SK-N-SH (cell line): ENCODE measurements around the gene CEBPB. TPM values are rescaled to one million over a fixed set of nuclear protein-coding genes. Genes with fewer than 3 reads are reported as not detected.

Experiments
- CTCF ChIA-PET: fragments of 300-600, 350-600 bp; formaldehyde crosslinking; extraction: SDS; loops from one replicate; lab custom pipeline; 2021; lab: Yijun Ruan, JAX
- POLR2A ChIA-PET: fragments of 350-600 bp; sonication (Branson Sonifier 250); formaldehyde crosslinking; extraction: SDS; loops from one replicate; lab custom pipeline; 2020; ENCODE audit warnings: antibody characterized with exemption, inconsistent platforms; lab: Yijun Ruan, JAX
- DNase-seq: peaks from one replicate; pipeline ENCODE4 v3.0.0; 2012
- H2AFZ ChIP-seq: fragments of 200-600 bp; sonication (generic); 2 replicates; pipeline ENCODE4 v1.8.1; 2016; ENCODE audit warnings: antibody characterized with exemption, mild to moderate bottlenecking, low read depth
- H3F3A ChIP-seq: fragments of 200-600 bp; sonication (generic); replicated peaks from 2 replicates; pipeline ENCODE3; 2016; ENCODE audit warnings: antibody characterized with exemption, mild to moderate bottlenecking; ENCODE audit not compliant: insufficient read depth
- H3K27ac ChIP-seq, 2 experiments: fragments of 200-500 bp in 1 of 2; fragments of 200-600 bp in 1 of 2; sonication (Bioruptor generic) in 1 of 2; sonication (generic), shearing (Covaris generic) in 1 of 2; 2 replicates each; pipeline versions ENCODE4 v1.5.1 to v1.6.1; 2014 to 2016; ENCODE audit warnings: low read depth in 2 of 2, inconsistent platforms in 1 of 2, low read length in 1 of 2, mild to moderate bottlenecking in 1 of 2, mixed read lengths in 1 of 2
- H3K27me3 ChIP-seq: fragments of 200-600 bp; sonication (generic), shearing (Covaris generic); 2 replicates; pipeline ENCODE4 v1.6.1; 2016; ENCODE audit warnings: mixed run types; ENCODE audit not compliant: insufficient read depth
- H3K36me3 ChIP-seq, 2 experiments: fragments of 200-500 bp in 1 of 2; fragments of 200-600 bp in 1 of 2; sonication (Bioruptor generic) in 1 of 2; sonication (generic) in 1 of 2; replicated peaks in 1 of 2; 2 replicates each; pipeline versions ENCODE3 to v1.5.1; 2014 to 2016; ENCODE audit warnings: low read length in 1 of 2, mild to moderate bottlenecking in 1 of 2; ENCODE audit not compliant: insufficient read depth in 2 of 2, control insufficient read depth in 1 of 2
- H3K4me1 ChIP-seq, 2 experiments: fragments of 200-500 bp in 1 of 2; fragments of 200-600 bp in 1 of 2; sonication (Bioruptor generic) in 1 of 2; sonication (generic), shearing (Covaris generic) in 1 of 2; 2 replicates each; pipeline versions ENCODE4 v1.5.1 to v1.6.1; 2014 to 2016; ENCODE audit warnings: low read depth in 1 of 2, low read length in 1 of 2, mixed run types in 1 of 2; ENCODE audit not compliant: insufficient read depth in 2 of 2, control insufficient read depth in 1 of 2
- H3K4me2 ChIP-seq: fragments of 200-600 bp; sonication (generic), shearing (Covaris generic); 2 replicates; pipeline ENCODE4 v1.6.1; 2017; ENCODE audit warnings: mixed run types
- H3K4me3 ChIP-seq, 2 experiments: fragments of 200-500 bp in 1 of 2; fragments of 200-600 bp in 1 of 2; sonication (Bioruptor generic) in 1 of 2; sonication (generic), shearing (Covaris generic) in 1 of 2; 2 replicates each; pipeline versions ENCODE4 v1.5.1 to v1.8.1; 2014 to 2016; ENCODE audit warnings: low read depth in 2 of 2, inconsistent platforms in 1 of 2, low read length in 1 of 2, mild to moderate bottlenecking in 1 of 2, mixed read lengths in 1 of 2, moderate library complexity in 1 of 2
- H3K79me2 ChIP-seq: fragments of 200-600 bp; sonication (generic); 2 replicates; pipeline ENCODE4 v1.8.1; 2017; ENCODE audit warnings: mild to moderate bottlenecking; ENCODE audit not compliant: insufficient read depth
- H3K9ac ChIP-seq: fragments of 200-600 bp; sonication (generic); 2 replicates; pipeline ENCODE4 v1.6.1; 2017; ENCODE audit warnings: mixed run types
- H3K9me2 ChIP-seq: fragments of 200-600 bp; sonication (generic); 2 replicates; pipeline ENCODE4 v1.6.1; 2017; ENCODE audit warnings: mixed run types
- H3K9me3 ChIP-seq: fragments of 200-600 bp; sonication (generic); 2 replicates; pipeline ENCODE4 v1.6.1; 2017; ENCODE audit warnings: mixed run types, mild to moderate bottlenecking, moderate library complexity
- H4K20me1 ChIP-seq: fragments of 200-600 bp; sonication (generic); 2 replicates; pipeline ENCODE4 v1.6.1; 2017; ENCODE audit warnings: mild to moderate bottlenecking, mixed run types; ENCODE audit not compliant: insufficient read depth
- CHD2 ChIP-seq: fragments of 150-350 bp; IDR thresholded peaks from 2 replicates; pipeline ENCODE4 v1.6.1; 2018; ENCODE audit warnings: low read length; ENCODE audit not compliant: partially characterized antibody
- EZH2phosphoT487 ChIP-seq: fragments of 200-600 bp; sonication (generic); IDR thresholded peaks from 2 replicates; pipeline ENCODE4 v1.6.1; 2017; ENCODE audit warnings: low read depth, mixed run types, mild to moderate bottlenecking, antibody characterized with exemption, moderate library complexity, borderline replicate concordance
- FOXJ3 ChIP-seq: sonication (generic); formaldehyde crosslinking; IDR thresholded peaks from 2 replicates; pipeline ENCODE4 v1.5.1; 2020; ENCODE audit warnings: mild to moderate bottlenecking, missing genetic modification reagents
- FOXM1 ChIP-seq: IDR thresholded peaks from 2 replicates; pipeline ENCODE4 v1.4.0; 2012; ENCODE audit warnings: low read depth, mild to moderate bottlenecking
- GATA2 ChIP-seq: sonication (generic); formaldehyde crosslinking; IDR thresholded peaks from 2 replicates; pipeline ENCODE4 v1.5.0; 2020; ENCODE audit warnings: mild to moderate bottlenecking, missing genetic modification reagents
- MXI1 ChIP-seq: IDR thresholded peaks from 2 replicates; pipeline ENCODE4 v1.6.1; 2012; ENCODE audit warnings: mild to moderate bottlenecking, low read depth, low read length, improper control_type of control experiment
- NRF1 ChIP-seq: IDR thresholded peaks from 2 replicates; pipeline ENCODE4 v1.6.1; 2012; ENCODE audit warnings: low read depth, mild to moderate bottlenecking, low read length
- PBX3 ChIP-seq: IDR thresholded peaks from 2 replicates; pipeline ENCODE4; 2012
- REST ChIP-seq: IDR thresholded peaks from 2 replicates; pipeline ENCODE4 v1.6.1; 2012; ENCODE audit warnings: mild to moderate bottlenecking, low read depth, low read length, moderate library complexity
- RFX5 ChIP-seq: IDR thresholded peaks from 2 replicates; pipeline ENCODE4 v1.6.1; 2012; ENCODE audit warnings: mild to moderate bottlenecking, improper control_type of control experiment, low read length
- SIN3A ChIP-seq: IDR thresholded peaks from 2 replicates; pipeline ENCODE4 v1.6.1; 2012; ENCODE audit warnings: low read depth, mild to moderate bottlenecking, low read length, moderate library complexity, borderline replicate concordance
- SMC3 ChIP-seq: IDR thresholded peaks from 2 replicates; pipeline ENCODE4 v1.6.1; 2012; ENCODE audit warnings: low read depth, low read length, improper control_type of control experiment
- TAF1 ChIP-seq: IDR thresholded peaks from 2 replicates; pipeline ENCODE4 v1.6.1; 2012; ENCODE audit warnings: low read depth, mild to moderate bottlenecking, low read length, moderate library complexity, borderline replicate concordance
- TCF12 ChIP-seq: IDR thresholded peaks from 2 replicates; pipeline ENCODE4 v1.4.0; 2012
- USF1 ChIP-seq: IDR thresholded peaks from 2 replicates; pipeline ENCODE4 v1.4.0; 2012; ENCODE audit warnings: low read depth, borderline replicate concordance
- USF2 ChIP-seq: fragments of 150-350 bp; IDR thresholded peaks from 2 replicates; pipeline ENCODE4 v1.6.1; 2017; ENCODE audit warnings: antibody characterized with exemption, low read length, low read depth, borderline replicate concordance
- YY1 ChIP-seq: IDR thresholded peaks from 2 replicates; pipeline ENCODE4 v1.4.0; 2012; ENCODE audit warnings: low read depth, mild to moderate bottlenecking
- WGBS: methylation state at CpG from one replicate; pipeline ENCODE4 v1.1.6; 2017; ENCODE audit warnings: low lambda C conversion rate; 5-methylcytosine and 5-hydroxymethylcytosine counted together
- polyA plus RNA-seq, 3 experiments: library from polyadenylated mRNA; depleted of rRNA; stranded (reverse); fragments of >200 nt; gene quantifications; 2 replicates each; pipeline ENCODE4 v1.2.3, GENCODE V29; 2012

CEBPB gene
- polyA plus RNA-seq, 1 of the 3 experiments (the other 2 are of a cell fraction), result 14.7 TPM

- H3K27me3 ChIP-seq, result no peaks in the 10 kb centered on the region
- TF ChIP-seq GATA2 (CRISPR knock-in tag) (no peak), PBX3 (no peak), REST (no peak), MXI1 (no peak), CHD2 (no peak), SMC3 (no peak), SIN3A (no peak), FOXM1 (no peak), FOXJ3 (no peak), TCF12 (no peak), YY1 (no peak), RFX5 (no peak), TAF1 (no peak), EZH2phosphoT487 (no peak), USF1 (no peak), NRF1 (no peak), USF2 (no peak)
- no peaks in the 10 kb centered on the region for H3K9me2 ChIP-seq
- WGBS, result 89% methylated on average over 5 of the region's 5 CpGs
- H3K27ac ChIP-seq, result no peak overlapping the region
- H3K36me3 ChIP-seq, result no peaks in the 10 kb centered on the region
- H3K4me3 ChIP-seq, result no peak overlapping the region
- no peak overlapping the region for H3K4me2 ChIP-seq
- H3K9me3 ChIP-seq, result no peaks in the 10 kb centered on the region
- no peaks in the 10 kb centered on the region for H3K79me2 ChIP-seq
- ChIA-PET POLR2A (interaction anchor here (1.1 kb wide), 1 partner anchor 191 kb away, joined by 3 read pairs; no protein-coding TSS in a partner anchor), CTCF (interaction anchor here (1.3 to 14.9 kb wide), 3 partner anchors 9 to 55 kb away, joined by 3 to 297 read pairs (median 231); no protein-coding TSS in a partner anchor)
- DNase-seq, result no peak
- H4K20me1 ChIP-seq, result no peaks in the 10 kb centered on the region
- no peak overlapping the region for H2AFZ ChIP-seq
- no peaks in the 10 kb centered on the region for H3F3A ChIP-seq
- no peak overlapping the region for H3K9ac ChIP-seq
- peaks cover 0 to 3% of the 10 kb centered on the region in 2 experiments; a peak in 1 of 4 replicates for H3K4me1 ChIP-seq
These were observed 16.2 kb upstream of the CEBPB start for GRCh38 chr20:50174456-50174855.
